IPS DF 6.9 (cell line): ENCODE results near the gene CLPX.
A peak's percentile ranks its signal among the peaks of the same experiment; 100 is the strongest.
"Not testable (repeated sequence)": the region's sequence is repeated elsewhere in the genome, so short reads cannot be mapped to it uniquely, and the experiment has no call there.

Source experiments
- DNase-seq: peaks from one replicate; pipeline ENCODE4 v3.0.0-alpha.2; 2013; ENCODE audit warnings: low read depth, low spot score
- H3K27ac ChIP-seq: one replicate; pipeline ENCODE4 v1.5.1; 2013; ENCODE audit warnings: low read length, control low read depth
- H3K27me3 ChIP-seq: 2 replicates; pipeline ENCODE4 v1.6.1; 2013; ENCODE audit warnings: mild to moderate bottlenecking, low read length; ENCODE audit not compliant: control insufficient read depth, insufficient read depth
- H3K36me3 ChIP-seq: 2 replicates; pipeline ENCODE4 v1.6.1; 2013; ENCODE audit warnings: low read length; ENCODE audit not compliant: control insufficient read depth, insufficient read depth
- H3K4me1 ChIP-seq: 2 replicates; pipeline ENCODE4 v1.6.1; 2013; ENCODE audit warnings: low read length; ENCODE audit not compliant: control insufficient read depth, insufficient read depth
- H3K4me3 ChIP-seq: 2 replicates; pipeline ENCODE4 v1.5.1; 2013; ENCODE audit warnings: mild to moderate bottlenecking, low read length
- H3K9me3 ChIP-seq: 2 replicates; pipeline ENCODE4 v1.6.1; 2013; ENCODE audit warnings: low read length, inconsistent platforms; ENCODE audit not compliant: control insufficient read depth, insufficient read depth
- WGBS: extraction: QIAGEN DNeasy Blood & Tissue Kit; methylation state at CpG from one replicate; pipeline ENCODE4 v1.1.7; 2013; ENCODE audit warnings: mixed read lengths, missing lambda C conversion rate; ENCODE audit not compliant: insufficient read length, insufficient coverage; 5-methylcytosine and 5-hydroxymethylcytosine counted together

CLPX gene

GRCh38 chr15:65106011-65106590, 79.0 kb downstream of the CLPX start:
- H3K9me3 ChIP-seq: no peaks in the 10 kb centered on the region
- H3K27ac ChIP-seq: no peak overlapping the region
- DNase-seq: no peak
- no peaks in the 10 kb centered on the region for H3K36me3 ChIP-seq
- H3K4me1 ChIP-seq: no peaks in the 10 kb centered on the region; the same call in 1 of the 2 replicates
- WGBS: no CpG with 5 or more reads among the region's 6 CpGs
- H3K27me3 ChIP-seq: peaks cover 3% of the 10 kb centered on the region; the same call in 1 of the 2 replicates
- no peak overlapping the region for H3K4me3 ChIP-seq

GRCh38 chr15:65105038-65105437, 80.1 kb downstream of the CLPX start:
- no peaks in the 10 kb centered on the region; the same call in 1 of the 2 replicates for H3K4me1 ChIP-seq
- H3K4me3 ChIP-seq: no peak overlapping the region
- H3K9me3 ChIP-seq: no peaks in the 10 kb centered on the region
- H3K27ac ChIP-seq: no peak overlapping the region
- DNase-seq: no peak
- H3K27me3 ChIP-seq: peaks cover 3% of the 10 kb centered on the region; the same call in 1 of the 2 replicates
- no CpG with 5 or more reads among the region's 5 CpGs for WGBS
- H3K36me3 ChIP-seq: no peaks in the 10 kb centered on the region

- Histone ChIP-seq H3K27ac (no peak overlapping the region), H3K4me1 (no peaks in the 10 kb centered on the region; the same call in 1 of the 2 replicates), H3K4me3 (no peak overlapping the region), H3K9me3 (no peaks in the 10 kb centered on the region), H3K36me3 (no peaks in the 10 kb centered on the region), H3K27me3 (peaks cover 3% of the 10 kb centered on the region; the same call in 1 of the 2 replicates)
- DNase-seq: no peak
- WGBS: no CpG with 5 or more reads among the region's 3 CpGs
Measured at GRCh38 chr15:65102912-65103311, 82.2 kb downstream of the CLPX start.

DNA sequence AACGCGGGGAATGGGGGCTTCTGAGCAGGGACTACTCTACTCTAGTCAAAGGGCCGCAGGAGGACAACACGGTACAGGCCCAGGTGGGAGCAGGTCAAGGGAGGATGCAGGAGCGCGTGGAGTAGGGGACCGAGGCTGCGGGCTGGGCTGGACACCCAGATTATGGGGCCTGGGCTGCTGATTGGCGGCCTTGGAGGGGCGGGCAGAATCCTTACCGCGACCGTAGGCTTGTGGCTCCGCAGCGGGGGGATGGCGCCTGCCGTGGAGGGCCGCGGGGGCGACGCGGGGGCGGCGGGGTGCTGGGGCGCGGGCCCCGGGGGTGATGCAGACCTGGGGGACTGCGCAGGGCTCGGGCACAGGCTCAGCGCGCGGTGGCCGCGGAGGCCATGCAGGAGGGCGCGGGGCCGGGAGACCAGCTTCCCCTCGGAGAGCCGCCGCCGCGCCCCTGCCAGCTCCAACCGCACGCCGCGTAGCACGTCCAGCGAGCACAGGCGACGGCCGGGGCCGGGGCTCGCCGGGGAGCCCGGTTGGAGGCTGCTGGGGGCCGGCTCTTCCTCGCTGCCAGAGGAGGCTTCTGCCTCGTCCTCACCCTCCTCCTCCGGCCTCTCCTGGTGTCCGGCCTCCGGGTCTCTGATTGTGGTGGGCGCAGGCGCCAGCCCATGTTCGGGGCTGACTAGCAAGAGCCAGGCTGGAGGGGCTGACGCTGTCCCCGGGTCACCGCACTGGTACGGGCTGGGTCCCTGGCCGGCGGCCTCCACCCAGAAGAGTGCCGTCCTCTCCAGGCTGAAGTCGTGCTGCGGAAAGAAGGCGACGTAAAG, 83.0 kb downstream of the CLPX start:
- Histone ChIP-seq H3K36me3 (no peaks in the 10 kb centered on the region), H3K9me3 (no peaks in the 10 kb centered on the region), H3K27me3 (peaks cover 3% of the 10 kb centered on the region; the same call in 1 of the 2 replicates), H3K27ac (no peak overlapping the region), H3K4me1 (no peaks in the 10 kb centered on the region; the same call in 1 of the 2 replicates), H3K4me3 (peak overlapping the region; percentile 28; the same call in 1 of the 2 replicates)
- no peak for DNase-seq
- WGBS: no CpG with 5 or more reads among the region's 75 CpGs

DNA sequence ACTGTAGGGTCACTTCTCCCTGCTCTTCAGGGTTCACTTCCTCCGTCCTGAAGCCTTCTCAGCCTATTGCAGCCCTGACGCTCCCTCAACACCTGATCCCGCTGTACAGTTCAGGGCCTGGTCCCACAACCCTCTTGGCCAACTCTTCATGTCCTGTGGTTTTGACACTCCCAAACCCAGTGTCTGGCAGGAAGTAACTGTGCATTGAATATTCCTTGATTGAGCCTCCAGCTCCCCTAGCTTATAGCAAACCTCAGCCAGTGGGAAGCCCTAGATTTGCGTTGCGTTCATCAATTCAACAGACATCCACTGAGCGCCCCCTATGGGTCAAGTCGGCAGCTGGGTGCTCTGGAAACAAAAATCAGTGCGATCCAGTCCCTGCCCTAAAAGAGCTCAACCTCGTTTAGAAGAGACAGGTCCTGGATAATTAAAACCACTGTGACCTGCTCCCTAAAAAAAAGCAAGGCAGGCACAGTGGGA, 83.7 kb downstream of the CLPX start:
- no CpG with 5 or more reads among the region's 9 CpGs for WGBS
- H3K36me3 ChIP-seq: no peaks in the 10 kb centered on the region
- H3K4me3 ChIP-seq: peak overlapping the region; percentile 28; the same call in 1 of the 2 replicates
- no peaks in the 10 kb centered on the region for H3K9me3 ChIP-seq
- no peak overlapping the region for H3K27ac ChIP-seq
- peak; percentile 68 for DNase-seq
- no peaks in the 10 kb centered on the region; the same call in 1 of the 2 replicates for H3K4me1 ChIP-seq
- peaks cover 3% of the 10 kb centered on the region; the same call in 1 of the 2 replicates for H3K27me3 ChIP-seq

- H3K4me3 ChIP-seq: no peak overlapping the region
- H3K27me3 ChIP-seq: peaks cover 3% of the 10 kb centered on the region; the same call in 1 of the 2 replicates
- H3K27ac ChIP-seq: no peak overlapping the region
- H3K36me3 ChIP-seq: no peaks in the 10 kb centered on the region
- DNase-seq: no peak
- no CpG with 5 or more reads among the region's 7 CpGs for WGBS
- H3K9me3 ChIP-seq: no peaks in the 10 kb centered on the region
- H3K4me1 ChIP-seq: no peaks in the 10 kb centered on the region; the same call in 1 of the 2 replicates
Measured at GRCh38 chr15:65100442-65100841, 84.7 kb downstream of the CLPX start.

GRCh38 chr15:65099801-65100200, 85.3 kb downstream of the CLPX start:
- not testable (repeated sequence) for H3K4me3 ChIP-seq, DNase-seq, H3K4me1 ChIP-seq, H3K27ac ChIP-seq, H3K27me3 ChIP-seq, H3K9me3 ChIP-seq, H3K36me3 ChIP-seq
- WGBS: no CpG with 5 or more reads among the region's 10 CpGs

- no peak for DNase-seq
- no peaks in the 10 kb centered on the region for H3K36me3 ChIP-seq
- H3K4me1 ChIP-seq: no peaks in the 10 kb centered on the region; the same call in 1 of the 2 replicates
- H3K4me3 ChIP-seq: no peak overlapping the region
- H3K27ac ChIP-seq: no peak overlapping the region
- peaks cover 3% of the 10 kb centered on the region; the same call in 1 of the 2 replicates for H3K27me3 ChIP-seq
- no CpG with 5 or more reads among the region's 5 CpGs for WGBS
- H3K9me3 ChIP-seq: no peaks in the 10 kb centered on the region
Measured at GRCh38 chr15:65099336-65099735, 85.8 kb downstream of the CLPX start.
